T-helper 2 cell (primary cell): ENCODE results near the gene PLA2G2F.
A peak's percentile ranks its signal among the peaks of the same experiment; 100 is the strongest.

Source experiments
- DNase-seq, 5 experiments: peaks; one replicate each; pipeline versions ENCODE4 v3.0.0 to v3.0.0-alpha.2; 2012 to 2022
- total RNA-seq, 2 donors: gene quantifications; one replicate each; lab custom pipeline; 2026; lab: John Stamatoyannopoulos, UW

PLA2G2F gene, protein sequence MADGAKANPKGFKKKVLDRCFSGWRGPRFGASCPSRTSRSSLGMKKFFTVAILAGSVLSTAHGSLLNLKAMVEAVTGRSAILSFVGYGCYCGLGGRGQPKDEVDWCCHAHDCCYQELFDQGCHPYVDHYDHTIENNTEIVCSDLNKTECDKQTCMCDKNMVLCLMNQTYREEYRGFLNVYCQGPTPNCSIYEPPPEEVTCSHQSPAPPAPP
- total RNA-seq: 0 reads per million in 2 donors

DNA sequence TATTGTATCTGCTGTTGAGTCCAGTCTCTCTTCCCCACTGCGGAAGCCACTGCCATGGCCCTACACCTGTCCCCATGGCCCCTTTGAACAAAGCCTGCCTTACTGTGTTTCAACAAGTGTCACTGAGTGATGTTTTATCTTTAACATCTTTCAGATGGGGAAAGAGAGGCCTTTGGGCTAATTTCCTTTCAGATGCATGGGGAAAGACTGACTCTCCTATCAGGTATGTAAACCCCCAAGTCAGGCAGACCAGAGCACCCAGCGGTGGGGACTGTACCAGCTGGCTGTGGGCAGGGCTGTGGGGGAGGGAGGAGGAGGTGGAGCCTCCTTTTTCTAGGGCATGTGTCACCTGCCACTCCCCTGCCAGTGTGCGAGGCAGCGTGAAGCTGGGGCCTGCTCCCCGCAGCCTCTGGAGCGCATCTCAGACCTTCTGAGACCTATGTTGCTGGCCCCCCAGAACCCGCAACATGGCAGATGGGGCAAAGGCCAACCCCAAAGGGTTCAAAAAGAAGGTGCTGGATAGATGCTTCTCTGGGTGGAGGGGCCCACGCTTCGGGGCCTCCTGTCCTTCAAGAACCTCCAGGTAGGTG lies at the start of gene PLA2G2F:
Gene PLA2G2F (plus strand): TSS at position 363 of the 590 bp plus-strand sequence. CDS start 105 bp downstream, at position 468.
- no peak for DNase-seq

DNA sequence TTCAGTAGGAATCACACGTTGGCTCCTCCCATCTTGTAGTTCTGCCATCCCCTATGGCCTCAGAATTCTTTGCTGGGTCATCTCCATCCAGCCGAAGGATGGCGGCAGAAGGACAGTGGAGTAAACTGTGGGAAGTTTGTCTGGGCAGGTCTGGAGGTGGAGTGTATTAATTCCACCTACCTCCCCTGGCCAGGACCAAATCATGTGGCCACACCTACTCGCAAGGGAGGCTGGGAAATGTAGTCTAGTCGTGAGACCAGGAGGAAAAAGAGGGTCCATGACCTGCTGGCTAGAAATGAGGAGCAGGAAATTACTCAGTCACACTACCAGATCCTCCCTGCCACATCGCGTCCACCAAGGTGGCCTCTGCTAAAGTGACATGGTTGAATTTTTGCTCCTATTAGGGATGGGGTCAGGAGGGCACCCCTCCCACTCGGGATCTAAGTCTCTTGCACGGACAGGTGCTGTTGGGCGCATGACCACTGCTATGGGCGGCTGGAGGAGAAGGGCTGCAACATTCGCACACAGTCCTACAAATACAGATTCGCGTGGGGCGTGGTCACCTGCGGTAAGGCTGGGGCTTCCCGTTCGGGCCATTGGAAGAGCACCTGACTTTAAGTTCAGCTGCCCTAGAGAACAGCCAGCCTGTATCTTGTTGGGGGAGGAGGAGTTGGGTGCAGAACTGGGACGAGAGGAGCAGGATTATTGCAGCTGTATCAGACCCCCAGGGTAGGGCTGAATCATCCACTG lies 49.6 kb upstream of the PLA2G2F start:
- DNase-seq: no peak

DNA sequence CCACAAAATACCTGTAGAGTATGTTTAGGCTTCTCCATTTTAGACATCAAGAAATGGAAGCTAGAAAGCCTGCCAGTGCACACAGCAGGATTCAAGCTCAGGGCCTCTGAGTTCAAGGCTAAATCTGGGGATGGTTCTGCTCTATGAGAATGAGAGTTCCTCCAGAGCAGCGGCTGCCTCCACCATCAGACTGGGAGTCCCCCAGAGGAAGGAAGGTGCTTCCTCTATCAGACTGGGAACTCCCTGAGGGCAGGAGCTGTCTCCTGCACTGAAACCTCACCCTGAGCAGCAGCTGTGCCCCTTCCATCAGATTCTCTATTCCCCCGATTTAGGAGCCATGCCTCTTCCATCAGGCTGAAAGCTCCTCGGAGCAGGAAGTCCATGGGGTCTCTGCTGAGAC lies 49.0 kb upstream of the PLA2G2F start:
- DNase-seq: no peak

DNA sequence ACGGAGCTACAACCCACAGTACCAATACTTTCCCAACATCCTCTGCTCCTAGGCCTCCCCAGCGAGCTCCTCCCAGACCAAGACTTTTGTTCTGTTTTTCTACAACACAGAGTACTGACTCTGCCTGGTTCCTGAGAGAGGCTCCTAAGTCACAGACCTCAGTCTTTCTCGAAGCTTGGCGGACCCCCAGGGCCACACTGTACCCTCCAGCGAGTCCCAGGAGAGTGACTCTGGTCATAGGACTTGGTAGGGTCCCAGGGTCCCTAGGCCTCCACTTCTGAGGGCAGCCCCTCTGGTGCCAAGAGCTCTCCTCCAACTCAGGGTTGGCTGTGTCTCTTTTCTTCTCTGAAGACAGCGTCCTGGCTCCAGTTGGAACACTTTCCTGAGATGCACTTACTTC lies 48.5 kb upstream of the PLA2G2F start:
- DNase-seq: no peak

DNA sequence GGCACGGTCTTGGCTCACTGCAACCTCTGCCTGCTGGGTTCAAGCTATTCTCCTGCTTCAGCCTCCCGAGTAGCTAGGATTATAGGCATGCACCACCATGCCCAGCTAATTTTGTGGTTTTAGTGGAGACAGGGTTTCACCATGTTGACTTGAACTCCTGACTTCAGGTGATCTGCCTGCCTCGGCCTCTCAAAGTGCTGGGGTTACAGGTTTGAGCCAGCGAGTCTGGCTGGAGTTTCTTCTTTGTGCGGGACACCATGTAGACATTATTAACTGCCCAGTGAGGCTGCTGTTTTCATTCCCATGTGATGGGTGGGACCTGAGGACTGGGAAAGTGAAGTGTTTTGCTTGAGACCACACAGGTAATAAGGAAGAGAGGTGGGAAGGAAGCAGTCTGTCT lies 45.8 kb upstream of the PLA2G2F start:
- no peak for DNase-seq

DNA sequence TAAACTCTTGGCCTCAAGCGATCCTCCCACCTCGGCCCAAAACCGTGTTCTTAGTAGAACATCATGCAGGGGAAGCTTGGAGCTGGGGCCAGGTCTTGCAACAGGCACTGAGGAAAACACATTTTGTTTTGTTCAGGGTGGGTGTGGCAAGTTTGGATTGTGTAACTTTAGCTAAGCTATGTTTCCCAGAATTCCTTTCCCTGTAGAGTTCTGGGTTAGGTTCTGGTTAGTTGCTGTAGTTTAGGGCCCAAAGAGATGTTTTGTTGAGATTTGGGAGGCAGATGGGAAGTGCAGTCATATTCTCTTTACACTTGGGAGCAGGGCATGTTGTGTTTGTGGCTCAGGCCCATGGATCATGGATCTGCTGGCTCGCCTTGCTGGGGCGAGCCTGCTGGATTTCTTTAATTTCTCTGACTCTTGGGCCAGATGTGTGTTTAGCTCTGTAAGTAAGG lies 45.2 kb upstream of the PLA2G2F start:
- no peak for DNase-seq

DNA sequence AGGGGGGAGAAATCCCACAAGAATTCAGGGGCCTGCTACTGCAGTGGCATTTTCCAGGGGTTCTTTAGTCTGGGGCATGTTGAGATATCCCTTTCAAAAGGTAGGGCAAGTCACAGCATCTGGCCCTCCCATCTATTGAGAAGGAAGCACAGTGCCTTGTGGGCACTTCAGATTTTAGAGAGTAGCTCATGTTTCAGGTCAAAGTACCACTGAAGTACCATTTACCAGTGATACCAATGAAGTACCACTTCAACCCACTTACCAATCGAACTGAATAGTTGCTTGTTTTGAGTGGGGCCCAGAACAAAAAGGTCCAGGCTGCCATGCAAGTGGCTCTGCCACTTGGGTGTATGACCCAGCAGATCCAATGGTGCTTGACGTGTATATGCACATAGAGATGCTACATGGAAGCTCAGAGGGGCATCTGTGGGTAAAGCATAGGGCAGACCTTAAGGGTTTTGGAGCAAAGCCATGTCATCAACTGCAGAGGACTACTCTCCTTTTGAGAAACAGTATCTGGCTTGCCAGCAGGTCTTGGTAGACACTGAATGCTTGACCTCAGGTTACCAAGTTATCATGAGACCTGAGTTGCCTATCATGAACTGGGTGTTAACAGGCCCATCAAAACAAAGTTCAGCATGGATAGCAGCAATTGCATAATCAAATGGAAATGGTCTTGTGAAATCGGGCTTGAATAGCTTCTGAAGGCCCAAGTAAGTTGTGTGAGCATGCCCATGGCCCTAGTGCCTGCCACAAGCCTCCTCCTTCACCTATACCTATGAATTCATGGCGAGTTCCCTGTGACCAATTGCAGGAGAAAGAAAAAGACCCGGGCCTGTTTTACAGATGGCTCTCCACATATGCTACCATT lies 43.3 kb upstream of the PLA2G2F start:
- no peak for DNase-seq

DNA sequence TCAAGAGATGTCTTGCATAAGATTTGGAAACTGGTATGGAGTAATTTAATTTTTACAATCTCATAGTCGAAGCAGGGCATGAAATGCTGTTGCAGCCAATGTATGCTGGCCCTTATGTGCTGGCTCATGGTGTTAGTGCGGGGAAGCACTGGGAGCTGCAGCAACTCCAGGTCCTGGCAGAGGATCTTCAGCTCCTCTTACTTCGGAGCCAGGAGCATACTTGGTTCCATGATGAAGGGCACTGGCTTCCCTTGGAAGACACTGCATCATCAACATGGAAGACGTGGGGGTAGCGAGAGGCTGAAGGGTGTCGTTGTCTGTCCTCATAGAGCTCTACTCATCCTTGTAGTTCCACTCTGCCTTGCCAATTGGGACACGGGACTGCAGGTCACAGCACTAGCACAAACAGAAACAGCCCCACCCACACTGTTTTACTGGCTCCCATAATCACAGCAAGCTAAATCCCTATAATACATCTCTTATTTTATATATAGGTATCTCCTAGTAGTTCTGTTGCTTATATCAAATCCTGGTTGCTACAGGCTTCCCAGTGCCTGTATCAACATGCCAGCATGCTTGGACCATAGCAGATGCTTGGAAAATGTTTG lies 42.2 kb upstream of the PLA2G2F start:
- DNase-seq: no peak

DNA sequence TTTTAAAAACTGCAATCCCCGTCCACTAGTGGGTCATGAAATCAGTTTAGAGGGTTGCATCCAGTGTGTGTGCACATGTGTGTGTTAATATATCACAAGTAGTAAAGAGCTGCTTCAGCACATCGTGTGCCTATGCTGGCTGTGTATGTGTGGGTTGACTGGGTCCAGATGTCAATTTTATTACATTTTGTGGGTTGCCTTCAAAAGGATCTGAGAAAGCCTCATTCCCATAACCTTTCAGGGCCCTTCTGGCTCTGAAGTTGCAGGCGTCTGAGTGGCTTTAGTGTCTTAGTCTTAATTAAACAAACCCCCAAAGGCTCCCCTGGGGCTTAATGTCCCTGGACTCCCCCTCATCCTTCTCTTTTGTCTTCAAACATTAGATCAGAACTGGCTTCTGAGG lies 39.6 kb upstream of the PLA2G2F start:
- DNase-seq: no peak

DNA sequence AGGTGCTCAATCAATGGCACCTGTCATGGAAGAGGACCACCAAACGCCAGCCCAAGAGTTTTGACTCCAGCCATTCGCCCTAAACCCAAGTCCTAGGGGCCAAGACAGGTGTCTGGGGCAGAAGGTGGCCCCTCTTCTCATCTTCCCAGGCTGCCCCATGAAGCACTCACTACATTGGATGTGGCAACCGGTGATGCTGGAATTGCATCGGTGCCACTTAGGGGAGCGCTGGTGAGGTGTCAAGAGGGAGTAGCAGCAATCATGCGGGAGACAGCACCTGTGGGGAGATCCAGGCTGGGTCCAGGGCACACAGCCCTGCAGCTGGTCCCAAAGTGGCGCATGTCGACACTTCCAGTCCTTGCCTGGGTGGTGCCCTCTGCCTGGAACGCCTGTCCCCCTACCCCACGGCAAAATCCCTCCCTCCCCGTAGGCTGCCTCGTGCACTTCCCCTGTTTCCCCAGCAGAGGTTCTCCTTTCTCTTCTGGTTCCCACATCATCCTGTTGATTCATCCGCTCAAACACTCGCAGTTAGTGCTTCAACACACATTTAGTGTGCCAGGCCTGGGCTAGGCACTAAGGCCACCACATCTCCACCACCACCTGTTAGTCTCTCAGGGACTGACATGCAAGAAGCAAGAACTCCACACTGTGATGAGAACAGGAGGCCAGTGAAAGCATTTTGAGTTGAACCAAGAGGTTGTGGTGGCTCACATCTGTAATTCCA lies 38.3 kb upstream of the PLA2G2F start:
- peak in 1 of 5 experiments; percentile 13 for DNase-seq

DNA sequence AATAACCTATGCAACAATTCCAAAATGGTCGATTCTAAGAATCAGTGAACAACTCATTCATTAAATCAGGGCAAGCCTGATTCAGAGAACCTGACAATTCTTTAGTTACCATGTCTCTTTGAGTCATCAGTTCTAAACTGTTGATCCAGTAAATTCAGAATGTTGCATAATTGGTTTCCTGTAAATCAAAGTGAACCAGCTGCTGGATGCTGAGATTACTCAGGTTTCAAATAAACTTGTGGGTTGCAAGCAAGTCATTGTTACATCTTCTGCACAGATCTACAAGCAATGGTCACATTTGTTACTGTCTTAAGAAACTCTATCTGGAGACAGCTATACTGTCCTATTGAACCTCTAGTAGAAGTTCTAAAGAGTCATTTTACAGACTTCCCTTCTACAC lies 36.2 kb upstream of the PLA2G2F start:
- DNase-seq: no peak

DNA sequence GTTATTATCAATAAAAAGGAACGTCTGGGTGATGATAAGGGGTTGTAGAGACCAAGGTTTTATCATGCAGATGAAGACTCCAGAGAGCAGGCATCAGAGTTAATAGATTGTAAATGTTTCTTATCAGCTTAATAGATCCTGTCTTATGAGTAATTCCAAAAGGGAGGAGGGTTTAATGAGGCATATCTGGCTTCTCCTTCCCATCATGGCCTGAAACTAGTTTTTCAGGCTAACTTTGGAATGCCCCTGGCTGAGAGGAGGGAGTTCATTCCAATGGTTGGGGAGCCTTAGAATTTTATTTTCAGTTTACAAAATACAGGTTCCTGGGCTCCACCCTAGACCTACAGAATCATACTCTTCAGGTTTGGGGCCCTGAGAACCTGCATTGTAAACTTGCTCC lies 33.3 kb upstream of the PLA2G2F start:
- DNase-seq: no peak

DNA sequence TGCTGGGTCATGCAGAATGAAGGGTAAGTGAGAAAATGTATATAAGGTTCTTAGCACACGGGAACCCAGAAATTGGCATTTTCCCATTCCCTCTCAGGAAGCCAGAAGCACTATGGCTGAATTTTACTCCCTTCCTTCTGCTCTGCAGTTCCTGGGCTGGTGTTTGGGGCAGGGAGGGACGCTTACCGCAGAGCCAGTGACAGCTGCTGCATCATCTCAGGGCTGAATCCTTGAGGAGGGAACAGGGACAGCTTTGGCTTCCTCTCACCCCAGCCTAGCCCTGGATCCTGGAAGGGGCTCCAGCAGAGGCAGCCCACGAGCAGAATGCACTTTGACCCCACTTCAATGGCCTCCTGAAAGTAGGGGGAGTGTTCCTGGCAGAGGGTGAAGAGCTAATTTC lies 31.8 kb upstream of the PLA2G2F start:
- no peak for DNase-seq

DNA sequence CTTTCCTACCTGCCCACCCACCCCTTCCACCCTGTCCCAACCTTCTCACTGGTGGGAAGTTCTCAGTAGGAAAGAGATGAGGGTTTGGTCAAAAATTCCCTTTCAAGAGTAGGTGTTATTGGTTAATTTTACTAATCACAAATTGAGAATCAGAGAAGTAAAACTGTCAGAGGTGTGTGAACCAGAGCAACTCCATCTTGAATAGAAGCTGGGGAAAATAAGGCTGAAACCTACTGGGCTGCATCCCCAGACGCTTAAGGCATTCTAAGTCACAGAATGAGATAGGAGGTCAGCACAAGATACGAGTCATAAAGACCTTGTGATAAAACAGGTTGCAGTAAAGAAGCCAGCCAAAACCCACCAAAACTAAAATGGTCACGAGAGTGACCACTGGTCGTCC lies 31.3 kb upstream of the PLA2G2F start:
- DNase-seq: no peak

DNA sequence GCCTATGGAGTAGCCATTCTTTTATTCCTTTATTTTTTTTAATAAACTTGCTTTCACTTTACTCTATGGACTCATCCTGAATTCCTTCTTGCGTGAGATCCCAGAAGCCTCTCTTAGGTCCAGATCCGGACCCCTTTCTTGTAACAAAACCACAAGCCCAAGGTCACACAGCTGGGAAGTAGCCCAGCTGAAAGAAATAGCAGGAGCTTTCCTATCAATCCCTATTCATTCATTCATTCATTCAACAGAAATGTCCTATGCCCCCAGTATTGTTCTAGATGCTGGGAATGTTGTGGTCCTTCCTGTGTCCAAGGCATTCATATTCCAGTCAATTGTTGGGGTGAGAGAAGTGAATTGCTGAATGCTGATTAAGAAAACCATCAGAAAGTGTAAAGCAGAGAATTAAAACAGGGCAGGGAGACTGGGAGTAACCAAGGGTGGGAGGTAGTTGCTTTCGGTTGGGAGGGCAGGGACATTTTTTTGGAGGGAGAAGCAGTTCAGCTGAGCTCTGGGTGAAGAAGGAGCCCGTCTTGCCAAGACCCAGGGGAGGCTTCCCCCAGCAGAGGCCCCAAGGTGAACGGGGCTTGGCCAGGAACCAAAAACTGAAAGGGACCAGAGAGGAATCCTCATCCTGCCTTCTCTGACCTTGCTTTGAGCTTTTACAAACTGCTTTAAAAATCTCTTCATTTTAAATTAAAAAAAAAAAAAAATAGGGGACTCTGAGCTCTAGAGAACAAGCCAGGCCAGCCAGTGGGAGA lies 30.6 kb upstream of the PLA2G2F start:
- no peak for DNase-seq

DNA sequence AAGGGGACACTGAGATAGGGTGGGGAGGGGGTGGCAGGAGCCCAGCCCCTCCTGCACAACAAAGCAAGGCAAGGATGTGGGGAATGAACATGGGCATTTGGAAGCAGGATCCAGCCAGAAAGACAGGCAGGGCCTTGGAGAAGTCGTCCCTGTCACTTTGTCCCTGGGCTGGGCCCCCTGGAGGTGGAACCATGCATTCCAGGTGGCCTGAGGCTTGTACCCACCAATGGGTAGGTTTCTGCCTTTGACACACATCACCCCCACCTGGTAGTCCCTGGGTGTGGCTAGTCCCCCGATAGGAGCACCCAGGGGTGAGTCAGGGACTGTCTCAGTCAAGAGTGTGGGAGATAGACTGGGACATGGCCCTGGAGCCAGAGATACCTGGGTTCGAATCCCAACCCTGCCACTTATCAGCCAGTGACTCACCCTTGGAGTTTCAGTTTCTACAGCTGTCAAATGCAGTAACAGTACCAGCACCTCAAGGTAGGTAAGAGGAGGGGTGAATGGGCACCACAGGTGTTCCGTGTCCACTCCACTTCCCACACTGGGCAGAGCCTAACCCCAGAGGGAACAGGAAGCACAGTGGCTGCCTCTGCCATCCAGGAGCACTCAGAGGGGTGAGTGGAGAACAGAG lies 29.8 kb upstream of the PLA2G2F start:
- DNase-seq: no peak

DNA sequence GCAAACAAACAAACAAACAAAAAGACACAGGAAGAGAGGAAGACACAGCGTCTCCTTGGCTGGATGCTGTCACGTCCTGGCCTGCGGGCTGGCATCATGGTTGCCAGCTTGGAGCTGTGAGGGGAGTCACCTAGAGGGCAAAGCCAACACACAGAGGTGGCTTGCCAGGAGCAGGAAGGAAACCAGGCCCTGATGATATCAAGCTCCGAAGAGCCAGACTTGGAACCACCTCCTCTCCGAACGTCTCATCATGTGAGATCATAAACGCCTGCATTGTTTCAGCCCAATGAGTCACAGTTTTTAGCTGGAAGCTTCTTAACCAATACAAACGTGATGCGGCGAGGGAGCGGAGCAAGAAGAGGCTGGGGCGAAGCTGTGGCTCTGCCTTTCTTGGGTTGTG lies 28.4 kb upstream of the PLA2G2F start:
- no peak for DNase-seq

DNA sequence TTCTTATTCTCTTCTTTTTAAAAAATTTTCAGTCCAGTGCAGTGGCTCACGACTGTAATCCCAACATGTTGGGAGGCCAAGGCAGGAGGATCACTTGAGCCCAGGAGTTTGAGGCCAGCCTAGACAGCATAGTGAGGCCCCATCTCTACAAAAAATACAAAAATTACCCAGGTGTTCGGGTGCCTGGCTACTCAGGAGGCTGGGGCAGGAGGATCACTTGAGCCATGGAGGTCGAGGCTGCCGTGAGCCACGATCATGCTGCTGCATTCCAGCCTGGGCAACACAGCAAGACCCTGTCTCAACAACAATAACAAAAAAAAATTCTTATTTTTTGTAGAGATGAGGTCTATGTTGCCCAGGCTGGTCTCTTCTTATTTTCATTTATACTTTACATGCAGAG lies 27.7 kb upstream of the PLA2G2F start:
- DNase-seq: no peak

DNA sequence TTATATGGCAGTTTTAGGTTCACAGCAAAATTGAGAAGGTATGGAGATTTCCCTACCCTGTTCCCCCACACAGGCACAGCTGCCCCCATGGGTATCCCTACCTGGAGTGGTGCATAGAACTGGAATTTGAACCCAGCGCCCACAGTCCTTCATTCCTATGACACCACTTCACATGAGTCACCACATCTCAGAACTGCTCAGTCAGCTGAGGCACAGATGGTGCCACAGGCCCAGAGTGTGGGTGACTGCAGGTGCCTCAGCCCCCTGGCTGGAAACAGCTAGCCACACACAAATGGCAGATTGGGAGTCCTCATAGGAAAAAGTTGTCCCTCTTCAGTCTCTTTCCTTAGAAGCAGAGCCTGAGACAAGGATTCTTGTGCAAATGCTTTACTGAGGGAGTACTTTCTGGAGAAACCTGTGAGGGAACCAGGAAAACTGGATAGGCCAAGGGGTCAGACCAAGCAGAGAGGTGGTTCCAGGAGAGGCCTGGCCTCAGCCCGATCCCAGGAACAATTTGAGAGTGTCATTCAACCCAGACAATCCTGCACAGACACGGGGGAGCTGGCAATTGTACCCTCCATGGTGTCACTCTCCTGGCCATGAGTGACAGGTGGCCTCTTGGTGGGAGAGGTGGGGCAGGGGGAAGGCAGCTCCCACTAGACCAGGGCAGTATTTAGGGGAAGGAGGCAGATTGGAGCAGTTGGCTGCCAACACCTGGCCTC lies 26.7 kb upstream of the PLA2G2F start:
- no peak for DNase-seq
